ENCODE data around the gene PRKAG3. TPM values are rescaled to one million over a fixed set of nuclear protein-coding genes. Genes with fewer than 3 reads are reported as not detected.

The PRKAG3 gene
- total RNA-seq, 1 experiment from 2014 or later, result not detected

GRCh38 chr2:218873359-218874194, 42.0 kb upstream of the PRKAG3 start:
- peaks cover 25% of the 10 kb centered on the region for H3K27me3 Mint-ChIP-seq (ENCODE audit: insufficient read depth, unreplicated experiment)
- POLR2A ChIA-PET, result interaction anchor here (14.5 kb wide), 1 partner anchor 22 kb away, joined by 237 read pairs; no protein-coding TSS in a partner anchor
- no peak overlapping the region for H3K4me3 Mint-ChIP-seq (ENCODE audit: unreplicated experiment)
- no peak for TF ChIP-seq CTCF (IDR thresholded peaks at IDR 0.05; ENCODE audit: unreplicated experiment)
- intact Hi-C loops (cut with micrococcal nuclease), result no loop called here
- H3K36me3 Mint-ChIP-seq (ENCODE audit: insufficient read depth, unreplicated experiment), result no peaks in the 10 kb centered on the region
- H3K27ac Mint-ChIP-seq (ENCODE audit: low read depth, unreplicated experiment), result no peak overlapping the region
- DNase-seq (ENCODE audit: unreplicated experiment), result no peak
- BruUV-seq (replicated peaks), result no TSS peak
- H3K9me3 Mint-ChIP-seq (ENCODE audit: unreplicated experiment), result no peaks in the 10 kb centered on the region
- peaks cover 4% of the 10 kb centered on the region for H3K4me1 Mint-ChIP-seq (ENCODE audit: insufficient read depth, unreplicated experiment)
- CTCF ChIA-PET, result interaction anchor here (2.2 to 15.2 kb wide), 4 partner anchors 10 to 24 kb away, joined by 11 to 839 read pairs (median 45); no protein-coding TSS in a partner anchor

GRCh38 chr2:218872645-218873358, 41.2 kb upstream of the PRKAG3 start:
- intact Hi-C loops (cut with micrococcal nuclease), result no loop called here
- Mint-ChIP-seq H3K36me3 (ENCODE audit: insufficient read depth, unreplicated experiment) (no peaks in the 10 kb centered on the region), H3K4me1 (ENCODE audit: insufficient read depth, unreplicated experiment) (peaks cover 4% of the 10 kb centered on the region), H3K27me3 (ENCODE audit: insufficient read depth, unreplicated experiment) (peaks cover 25% of the 10 kb centered on the region), H3K9me3 (ENCODE audit: unreplicated experiment) (no peaks in the 10 kb centered on the region), H3K27ac (ENCODE audit: low read depth, unreplicated experiment) (no peak overlapping the region), H3K4me3 (ENCODE audit: unreplicated experiment) (no peak overlapping the region)
- ChIA-PET CTCF (interaction anchor here (0.6 to 2.2 kb wide), 3 partner anchors 21 to 30 kb away, joined by 3 to 11 read pairs (median 3); no protein-coding TSS in a partner anchor), POLR2A (no interaction called here)
- no TSS peak for BruUV-seq (replicated peaks)
- TF ChIP-seq CTCF (IDR thresholded peaks at IDR 0.05; ENCODE audit: unreplicated experiment), result no peak
- DNase-seq (ENCODE audit: unreplicated experiment), result no peak

- peaks cover under 1% of the 10 kb centered on the region for H3K4me1 Mint-ChIP-seq (ENCODE audit: insufficient read depth, unreplicated experiment)
- intact Hi-C loops (cut with micrococcal nuclease), result no loop called here
- no peaks in the 10 kb centered on the region for H3K9me3 Mint-ChIP-seq (ENCODE audit: unreplicated experiment)
- H3K4me3 Mint-ChIP-seq (ENCODE audit: unreplicated experiment), result no peak overlapping the region
- CTCF ChIA-PET, result interaction anchor here (0.6 to 2.2 kb wide), 3 partner anchors 23 to 31 kb away, joined by 3 to 11 read pairs (median 3); no protein-coding TSS in a partner anchor
- BruUV-seq (replicated peaks), result no TSS peak
- no peak for TF ChIP-seq CTCF (IDR thresholded peaks at IDR 0.05; ENCODE audit: unreplicated experiment)
- H3K36me3 Mint-ChIP-seq (ENCODE audit: insufficient read depth, unreplicated experiment), result no peaks in the 10 kb centered on the region
- POLR2A ChIA-PET, result interaction anchor here (0.7 kb wide), 1 partner anchor 8 kb away, joined by 3 read pairs; no protein-coding TSS in a partner anchor
- peaks cover 25% of the 10 kb centered on the region for H3K27me3 Mint-ChIP-seq (ENCODE audit: insufficient read depth, unreplicated experiment)
- no peak overlapping the region for H3K27ac Mint-ChIP-seq (ENCODE audit: low read depth, unreplicated experiment)
- no peak for DNase-seq (ENCODE audit: unreplicated experiment)
Observed at GRCh38 chr2:218871345-218872302, 40.0 kb upstream of the PRKAG3 start.

Data from MCF 10A (cell line).